NCI-H2196 (cell line): Measurements from ENCODE around the gene KPNA4.

ENCODE experiments used
- DNase-seq: peaks from one replicate; lab custom pipeline; 2025; ENCODE audit not compliant: unreplicated experiment; lab: John Stamatoyannopoulos, UW

Gene KPNA4

GRCh38 chr3:160498202-160498601, 67.2 kb downstream of the KPNA4 start:
- DNase-seq, result no peak

GRCh38 chr3:160490166-160490565, 75.2 kb downstream of the KPNA4 start:
- no peak for DNase-seq

GRCh38 chr3:160486459-160486869, 78.9 kb downstream of the KPNA4 start:
- DNase-seq, result peak; percentile 84

- no peak for DNase-seq
Measured at GRCh38 chr3:160482796-160483195, 82.6 kb downstream of the KPNA4 start.

- DNase-seq, result no peak
Measured at GRCh38 chr3:160481856-160482255, 83.5 kb downstream of the KPNA4 start.

GRCh38 chr3:160480931-160481330, 84.4 kb downstream of the KPNA4 start:
- no peak for DNase-seq

DNA sequence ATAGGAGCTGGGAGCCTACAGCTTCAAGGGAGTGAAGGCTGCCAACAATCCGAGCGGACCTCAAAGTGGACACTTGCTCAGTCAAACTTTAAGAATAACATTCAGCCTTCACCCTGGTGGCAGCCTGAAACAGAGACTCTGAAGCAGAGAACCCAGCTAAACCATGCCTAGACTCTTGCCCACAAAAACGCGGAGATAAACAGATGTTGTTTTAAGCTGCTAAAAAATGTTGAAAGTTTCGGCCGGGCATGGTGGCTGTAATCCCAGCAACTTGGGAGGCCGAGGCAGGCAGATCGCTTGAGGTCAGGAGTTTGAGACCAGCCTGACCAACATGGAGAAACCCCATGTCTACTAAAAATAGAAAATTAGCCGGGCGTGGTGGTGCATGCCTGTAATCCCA, 86.0 kb downstream of the KPNA4 start:
- no peak for DNase-seq

- no peak for DNase-seq
Measured at GRCh38 chr3:160478338-160478737, 87.0 kb downstream of the KPNA4 start.

GRCh38 chr3:160477750-160478149, 87.6 kb downstream of the KPNA4 start:
- DNase-seq, result no peak

DNA sequence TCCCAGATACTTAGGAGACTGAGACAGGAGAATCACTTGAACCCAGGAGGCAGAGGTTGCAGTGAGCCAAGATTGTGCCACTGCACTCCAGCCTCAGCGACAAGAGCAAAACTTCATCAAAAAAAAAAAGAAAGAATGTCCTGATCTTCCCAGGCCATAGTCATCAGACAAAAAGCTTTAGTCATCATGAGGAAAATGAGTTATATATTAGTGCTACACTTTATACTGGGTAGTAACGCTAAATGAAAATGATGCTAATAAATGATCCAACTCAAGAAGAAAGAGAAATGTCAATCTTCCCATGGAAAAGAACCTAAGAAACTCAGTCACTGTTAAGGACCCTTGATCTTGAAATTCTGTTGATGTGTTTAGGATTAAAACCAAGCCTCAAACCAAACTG, 89.5 kb downstream of the KPNA4 start:
- no peak for DNase-seq

- DNase-seq, result no peak
Measured at GRCh38 chr3:160475153-160475552, 90.2 kb downstream of the KPNA4 start.

GRCh38 chr3:160474416-160474838, 90.9 kb downstream of the KPNA4 start:
- DNase-seq, result no peak

GRCh38 chr3:160473978-160474377, 91.4 kb downstream of the KPNA4 start:
- DNase-seq, result no peak

- no peak for DNase-seq
Measured at GRCh38 chr3:160473221-160473620, 92.2 kb downstream of the KPNA4 start.

DNA sequence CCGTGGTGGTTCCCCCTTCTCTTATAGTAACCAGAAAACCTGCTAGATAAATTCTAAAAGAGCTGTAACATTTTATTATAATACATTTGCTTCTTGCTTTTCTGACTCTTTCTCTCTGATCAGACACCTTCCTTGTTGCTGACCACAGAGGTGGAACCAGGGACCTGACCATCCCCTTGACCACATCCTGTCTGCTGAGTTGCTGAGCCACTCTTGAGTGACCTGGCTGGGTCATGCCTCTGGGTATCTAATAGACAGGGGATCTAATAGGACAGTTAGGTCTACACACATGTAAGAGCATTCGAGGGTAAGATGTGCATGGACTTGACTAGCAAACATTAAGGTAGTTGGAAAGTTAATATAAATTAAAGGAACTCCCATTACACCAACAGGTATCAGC, 93.0 kb downstream of the KPNA4 start:
- DNase-seq, result no peak

DNA sequence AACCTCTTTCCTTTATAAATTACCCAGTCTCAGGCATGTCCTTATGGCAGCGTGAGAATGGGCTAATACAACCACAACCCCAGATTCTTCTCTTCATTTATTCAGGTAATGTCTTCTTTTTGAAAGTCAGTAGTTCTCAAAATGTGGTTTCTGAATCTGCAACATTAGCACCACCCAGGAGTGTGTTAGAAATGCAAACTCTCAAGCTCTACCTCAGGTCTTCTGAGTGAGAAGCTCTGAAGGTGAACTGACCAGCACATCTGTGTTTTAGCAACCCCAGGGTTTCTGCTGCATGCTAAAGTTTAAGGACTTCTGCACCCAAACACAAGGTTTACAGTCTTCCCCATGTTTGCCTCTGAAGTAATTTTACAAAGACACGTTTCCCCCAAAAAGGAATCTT, 93.5 kb downstream of the KPNA4 start:
- DNase-seq, result no peak

DNA sequence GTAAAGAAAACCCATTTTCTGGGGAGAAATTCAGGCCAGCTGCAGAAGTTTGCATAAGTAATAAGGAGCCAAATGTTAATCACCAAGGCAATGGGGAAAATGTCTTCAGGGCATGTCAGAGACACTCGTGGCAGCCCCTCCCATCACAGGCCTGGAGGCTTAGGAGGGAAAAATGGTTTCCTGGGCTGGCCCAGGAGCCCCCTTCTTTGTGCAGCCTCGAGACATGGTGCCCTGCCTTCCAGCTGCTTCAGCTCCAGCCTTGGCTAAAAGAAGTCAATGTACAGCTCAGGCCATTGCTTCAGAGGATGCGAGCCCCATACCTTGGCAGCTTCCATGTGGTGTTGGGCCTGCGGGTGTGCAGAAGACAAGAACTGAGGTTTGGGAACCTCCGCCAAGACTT, 95.2 kb downstream of the KPNA4 start:
- DNase-seq, result no peak

DNA sequence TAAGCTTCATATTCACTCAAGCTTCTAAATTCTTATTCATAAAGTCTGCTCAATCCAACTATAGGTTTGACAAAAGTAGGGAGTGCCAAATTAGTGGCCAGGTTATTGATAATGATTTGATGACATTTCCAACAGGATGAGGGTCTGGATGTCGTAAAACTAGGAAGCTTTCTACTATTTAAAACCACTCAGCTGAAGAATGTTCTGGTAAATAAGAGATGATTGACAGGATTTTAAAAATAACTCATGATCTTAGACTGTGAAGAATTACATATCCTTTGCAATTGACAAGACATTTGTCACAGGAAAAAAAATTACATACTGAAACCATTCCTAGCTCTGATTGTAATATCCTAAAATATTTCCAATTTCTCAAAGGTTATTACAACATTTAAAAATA, 100.4 kb downstream of the KPNA4 start:
- DNase-seq, result no peak

GRCh38 chr3:160464321-160464720, 101.0 kb downstream of the KPNA4 start:
- DNase-seq, result no peak

GRCh38 chr3:160460033-160460432, 105.3 kb downstream of the KPNA4 start:
- DNase-seq, result no peak

GRCh38 chr3:160459450-160459970, 105.9 kb downstream of the KPNA4 start:
- no peak for DNase-seq

- DNase-seq, result no peak
Measured at GRCh38 chr3:160458151-160458550, 107.2 kb downstream of the KPNA4 start.

- no peak for DNase-seq
Measured at GRCh38 chr3:160455846-160456245, 109.5 kb downstream of the KPNA4 start.

GRCh38 chr3:160454995-160455394, 110.4 kb downstream of the KPNA4 start:
- DNase-seq, result no peak
